MM.1S (cell line): ENCODE data around the gene LCE1A.

Source experiments
- DNase-seq: peaks from one replicate; pipeline ENCODE4 v3.0.0-alpha.2; 2015
- H2AFZ ChIP-seq: fragments of 300-600 bp; sonication (generic); 2 replicates; pipeline ENCODE4 v1.6.0; 2016; ENCODE audit warnings: antibody characterized with exemption, low read length
- H3F3A ChIP-seq: fragments of 300-600 bp; sonication (generic); 2 replicates; pipeline ENCODE4 v1.6.1; 2016; ENCODE audit warnings: mild to moderate bottlenecking, antibody characterized with exemption, low read length, moderate library complexity, mixed read lengths; ENCODE audit not compliant: insufficient read depth
- H3K27ac ChIP-seq: fragments of 300-600 bp; sonication (generic); 2 replicates; pipeline ENCODE4 v1.5.1; 2016; ENCODE audit warnings: mild to moderate bottlenecking, low read length
- H3K27me3 ChIP-seq: fragments of 300-600 bp; sonication (generic); replicated peaks from 2 replicates; pipeline ENCODE4 v1.6.0; 2016; ENCODE audit warnings: low read length; ENCODE audit not compliant: insufficient read depth
- H3K36me3 ChIP-seq: fragments of 300-600 bp; sonication (generic); replicated peaks from 2 replicates; pipeline ENCODE4 v1.6.1; 2016; ENCODE audit warnings: mild to moderate bottlenecking, low read length, mixed read lengths; ENCODE audit not compliant: insufficient read depth
- H3K4me1 ChIP-seq: fragments of 300-600 bp; sonication (generic); 2 replicates; pipeline ENCODE4 v1.6.1; 2016; ENCODE audit warnings: low read length, mixed read lengths
- H3K4me2 ChIP-seq: fragments of 300-600 bp; sonication (generic); 2 replicates; pipeline ENCODE4 v1.6.0; 2016; ENCODE audit warnings: low read depth, low read length
- H3K4me3 ChIP-seq: fragments of 300-600 bp; sonication (generic); 2 replicates; pipeline ENCODE4 v1.5.1; 2016; ENCODE audit warnings: low read length, mixed read lengths
- H3K79me2 ChIP-seq: fragments of 300-600 bp; sonication (generic); 2 replicates; pipeline ENCODE4 v1.6.1; 2016; ENCODE audit warnings: mixed run types, low read length, mixed read lengths
- H3K9ac ChIP-seq: fragments of 300-600 bp; sonication (generic); 2 replicates; pipeline ENCODE4 v1.6.1; 2016; ENCODE audit warnings: low read length, mixed read lengths
- H3K9me2 ChIP-seq: fragments of 300-600 bp; sonication (generic); replicated peaks from 2 replicates; pipeline ENCODE4 v1.6.1; 2016; ENCODE audit warnings: mild to moderate bottlenecking, low read length, mixed read lengths; ENCODE audit not compliant: insufficient read depth
- H3K9me3 ChIP-seq: fragments of 300-600 bp; sonication (generic); replicated peaks from 2 replicates; pipeline ENCODE4 v1.6.1; 2016; ENCODE audit warnings: mild to moderate bottlenecking, low read length, mixed read lengths; ENCODE audit not compliant: insufficient read depth
- H4K20me1 ChIP-seq: fragments of 300-600 bp; sonication (generic); 2 replicates; pipeline ENCODE4 v1.6.1; 2016; ENCODE audit warnings: mild to moderate bottlenecking, low read length, moderate library complexity, mixed read lengths; ENCODE audit not compliant: insufficient read depth
- CTCF ChIP-seq: fragments of 300-600 bp; sonication (generic); IDR thresholded peaks from 2 replicates; pipeline ENCODE4 v1.5.1; 2016; ENCODE audit warnings: antibody characterized with exemption, low read length, mixed read lengths
- EZH2 ChIP-seq: fragments of 300-600 bp; sonication (generic); optimal IDR thresholded peaks from 2 replicates; pipeline ENCODE3; 2017; ENCODE audit warnings: low read depth, mild to moderate bottlenecking, antibody characterized with exemption, low read length, mixed read lengths
- EZH2phosphoT487 ChIP-seq: fragments of 300-600 bp; sonication (generic); IDR thresholded peaks from 2 replicates; pipeline ENCODE4 v1.6.1; 2018; ENCODE audit warnings: antibody characterized with exemption, low read length

Gene LCE1A

GRCh38 chr1:152842556-152842955 lies 15.3 kb downstream of the LCE1A start, which contains the start of gene LCE6A:
Gene LCE6A, plus strand, starts transcription at chr1:152842856. Its CDS starts 665 bp downstream, at chr1:152843521.
- TF ChIP-seq EZH2 (no peak), EZH2phosphoT487 (no peak), CTCF (no peak)
- no peak within 1 kb of the TSS for H3K4me3 ChIP-seq
- H3K4me1 ChIP-seq = no peaks in the 10 kb centered on the region
- H3K36me3 ChIP-seq = no peaks in the 10 kb centered on the region
- H2AFZ ChIP-seq = no peak within 1 kb of the TSS
- no peak within 1 kb of the TSS for H3K4me2 ChIP-seq
- no peaks in the 10 kb centered on the region for H3K9me2 ChIP-seq
- H3K9ac ChIP-seq = no peak within 1 kb of the TSS
- H3K27me3 ChIP-seq = no peaks in the 10 kb centered on the region
- no peaks in the 10 kb centered on the region for H3K79me2 ChIP-seq
- no peak for DNase-seq
- H3K27ac ChIP-seq = no peak within 1 kb of the TSS
- H3K9me3 ChIP-seq = no peaks in the 10 kb centered on the region
- no peaks in the 10 kb centered on the region for H3F3A ChIP-seq
- H4K20me1 ChIP-seq = no peaks in the 10 kb centered on the region

DNA sequence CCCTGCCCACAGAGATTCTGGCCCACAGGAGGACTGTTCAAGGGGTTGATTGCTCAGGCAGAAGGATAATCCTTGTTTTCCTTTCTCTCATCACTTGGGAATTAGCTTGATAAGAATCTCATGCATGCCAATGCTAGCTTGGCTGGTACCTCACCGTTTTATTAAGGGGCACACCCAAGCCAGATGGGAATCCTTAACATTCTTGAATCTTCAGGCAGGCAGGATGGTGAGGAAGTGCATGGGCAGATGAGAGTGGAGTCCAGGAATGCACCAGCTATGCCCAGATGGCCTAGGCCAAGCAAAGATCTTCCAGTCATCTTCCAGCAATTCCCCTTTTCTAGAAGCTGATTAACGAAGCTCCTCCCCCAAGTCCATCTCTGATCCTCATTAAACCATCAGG lies 28.4 kb downstream of the LCE1A start:
- H3K4me1 ChIP-seq = no peaks in the 10 kb centered on the region
- no peak overlapping the region for H3K4me3 ChIP-seq
- no peak for DNase-seq

GRCh38 chr1:152858062-152858461 lies 30.8 kb downstream of the LCE1A start:
- Histone ChIP-seq H4K20me1 (no peaks in the 10 kb centered on the region), H3K9me3 (no peaks in the 10 kb centered on the region), H3F3A (no peaks in the 10 kb centered on the region), H3K4me2 (no peak overlapping the region), H3K4me3 (no peak overlapping the region), H3K27ac (no peak overlapping the region), H2AFZ (no peak overlapping the region), H3K27me3 (no peaks in the 10 kb centered on the region), H3K4me1 (no peaks in the 10 kb centered on the region), H3K9me2 (no peaks in the 10 kb centered on the region), H3K9ac (no peak overlapping the region), H3K36me3 (no peaks in the 10 kb centered on the region), H3K79me2 (no peaks in the 10 kb centered on the region)
- no peak for DNase-seq
- TF ChIP-seq EZH2 (no peak), EZH2phosphoT487 (no peak), CTCF (no peak)

More for the DNA sequence above, 28.4 kb downstream of the LCE1A start:
- Histone ChIP-seq H3K27me3 (no peaks in the 10 kb centered on the region), H3K9ac (no peak overlapping the region), H3K36me3 (no peaks in the 10 kb centered on the region), H2AFZ (no peak overlapping the region), H3K4me2 (no peak overlapping the region), H4K20me1 (no peaks in the 10 kb centered on the region), H3K27ac (no peak overlapping the region), H3F3A (no peaks in the 10 kb centered on the region), H3K9me2 (no peaks in the 10 kb centered on the region), H3K79me2 (no peaks in the 10 kb centered on the region), H3K9me3 (no peaks in the 10 kb centered on the region)
- no peak for TF ChIP-seq EZH2phosphoT487
- no peak for TF ChIP-seq CTCF
- no peak for TF ChIP-seq EZH2
